Measurements from ENCODE around the gene HAUS8. TPM values are rescaled to one million over a fixed set of nuclear protein-coding genes. Genes with fewer than 3 reads are reported as not detected.

Gene HAUS8
- total and polyA plus RNA-seq, 10 of the 15 experiments (the other 5 are each of a cell fraction or from before 2014, with no cell fraction given): 22.7 to 43.9 (median 34.4) TPM

DNA sequence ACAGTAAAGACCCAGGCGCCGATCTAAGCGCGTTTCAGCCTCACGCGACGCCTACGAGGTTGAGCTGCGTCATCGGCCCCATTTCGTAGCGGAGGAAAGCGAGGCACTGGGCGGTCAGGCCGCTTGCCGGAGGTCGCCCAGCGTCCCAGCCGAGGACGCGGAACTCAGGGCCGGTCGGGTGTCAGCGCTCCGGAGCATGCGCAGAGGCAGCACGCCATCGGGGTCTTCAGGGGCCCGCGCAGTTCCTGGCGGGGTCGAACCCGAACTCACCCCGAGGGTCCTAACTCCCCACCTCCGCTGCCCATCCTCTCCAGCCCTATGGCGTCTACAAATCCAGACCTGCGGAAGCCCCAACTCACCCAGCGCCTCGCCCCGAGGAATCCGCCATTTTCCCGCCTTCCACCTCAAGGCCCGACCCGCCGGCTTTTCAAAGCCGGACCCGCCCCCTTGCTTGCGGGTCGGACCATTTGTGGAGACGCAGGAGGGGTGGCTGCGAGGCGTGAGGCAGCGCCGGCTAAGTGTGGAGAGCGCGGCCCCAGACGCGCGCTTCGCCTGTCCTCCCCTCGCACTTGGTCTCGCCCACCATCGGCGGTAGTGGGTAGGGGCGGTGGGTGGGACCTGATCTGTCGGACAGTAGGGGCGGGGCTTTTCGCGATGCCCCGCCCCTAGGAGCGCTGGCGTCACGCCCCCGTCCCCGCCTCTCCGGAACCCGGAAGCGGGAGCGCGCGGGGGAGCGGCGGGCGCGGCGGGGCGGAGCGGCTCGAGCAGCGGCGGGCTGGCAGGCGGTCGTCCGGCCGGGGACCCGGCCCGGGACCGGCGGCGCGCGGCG lies at the start of gene HAUS8, which contains the start of gene MYO9B (continued):
- TF ChIP-seq PAX8 (IDR thresholded peaks at IDR 0.05) (no peak), ZNF24 (IDR thresholded peaks at IDR 0.05) (no peak), NKRF (conservative IDR thresholded peaks at IDR 0.05) (peak; percentile 99), RB1 (IDR thresholded peaks at IDR 0.05; ENCODE audit: borderline replicate concordance) (peak; percentile 100), POLR2AphosphoS5 (IDR thresholded peaks at IDR 0.05; ENCODE audit: low read length) (peak; percentile 81), NFIC (IDR thresholded peaks at IDR 0.05; ENCODE audit: low read depth, low read length) (no peak), NR2F1 (conservative IDR thresholded peaks at IDR 0.05) (no peak; the same call in 1 of the 2 replicates), RAD21 (IDR thresholded peaks at IDR 0.05; ENCODE audit: insufficient read depth, low read depth, low read length) (no peak), SRF (IDR thresholded peaks at IDR 0.05; ENCODE audit: low read depth in 2 of 2, low read length in 2 of 2) (no peak), MXI1 (IDR thresholded peaks at IDR 0.05; ENCODE audit: low read depth, low read length) (peak; percentile 91), POLR2AphosphoS2 (IDR thresholded peaks at IDR 0.05; ENCODE audit: low read depth, low read length) (peak; percentile 76; the same call in 1 of the 2 replicates), NFXL1 (IDR thresholded peaks at IDR 0.05; ENCODE audit: borderline replicate concordance) (no peak), YBX1 (IDR thresholded peaks at IDR 0.05) (no peak), MEF2B (IDR thresholded peaks at IDR 0.05; ENCODE audit: partially characterized antibody, poor library complexity, severe bottlenecking) (no peak), NRF1 (conservative IDR thresholded peaks at IDR 0.05; ENCODE audit: low read depth, low read length) (peak; percentile 82), JUND (IDR thresholded peaks at IDR 0.05; ENCODE audit: low read depth, low read length) (peak; percentile 100), RCOR1 (conservative IDR thresholded peaks at IDR 0.05; ENCODE audit: low read depth, low read length) (no peak), PBX3 (IDR thresholded peaks at IDR 0.05; ENCODE audit: insufficient replicate concordance, low read depth, low read length) (peak; percentile 11)
- TF ChIP-seq, protein P1, sequence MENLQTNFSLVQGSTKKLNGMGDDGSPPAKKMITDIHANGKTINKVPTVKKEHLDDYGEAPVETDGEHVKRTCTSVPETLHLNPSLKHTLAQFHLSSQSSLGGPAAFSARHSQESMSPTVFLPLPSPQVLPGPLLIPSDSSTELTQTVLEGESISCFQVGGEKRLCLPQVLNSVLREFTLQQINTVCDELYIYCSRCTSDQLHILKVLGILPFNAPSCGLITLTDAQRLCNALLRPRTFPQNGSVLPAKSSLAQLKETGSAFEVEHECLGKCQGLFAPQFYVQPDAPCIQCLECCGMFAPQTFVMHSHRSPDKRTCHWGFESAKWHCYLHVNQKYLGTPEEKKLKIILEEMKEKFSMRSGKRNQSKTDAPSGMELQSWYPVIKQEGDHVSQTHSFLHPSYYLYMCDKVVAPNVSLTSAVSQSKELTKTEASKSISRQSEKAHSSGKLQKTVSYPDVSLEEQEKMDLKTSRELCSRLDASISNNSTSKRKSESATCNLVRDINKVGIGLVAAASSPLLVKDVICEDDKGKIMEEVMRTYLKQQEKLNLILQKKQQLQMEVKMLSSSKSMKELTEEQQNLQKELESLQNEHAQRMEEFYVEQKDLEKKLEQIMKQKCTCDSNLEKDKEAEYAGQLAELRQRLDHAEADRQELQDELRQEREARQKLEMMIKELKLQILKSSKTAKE (IDR thresholded peaks at IDR 0.05; ENCODE audit: low read depth, poor library complexity, severe bottlenecking): peak; percentile 58
- TF ChIP-seq, protein P2, sequence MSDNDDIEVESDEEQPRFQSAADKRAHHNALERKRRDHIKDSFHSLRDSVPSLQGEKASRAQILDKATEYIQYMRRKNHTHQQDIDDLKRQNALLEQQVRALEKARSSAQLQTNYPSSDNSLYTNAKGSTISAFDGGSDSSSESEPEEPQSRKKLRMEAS (IDR thresholded peaks at IDR 0.05; ENCODE audit: low read depth, low read length): peak; percentile 92
- TF ChIP-seq, protein P3, sequence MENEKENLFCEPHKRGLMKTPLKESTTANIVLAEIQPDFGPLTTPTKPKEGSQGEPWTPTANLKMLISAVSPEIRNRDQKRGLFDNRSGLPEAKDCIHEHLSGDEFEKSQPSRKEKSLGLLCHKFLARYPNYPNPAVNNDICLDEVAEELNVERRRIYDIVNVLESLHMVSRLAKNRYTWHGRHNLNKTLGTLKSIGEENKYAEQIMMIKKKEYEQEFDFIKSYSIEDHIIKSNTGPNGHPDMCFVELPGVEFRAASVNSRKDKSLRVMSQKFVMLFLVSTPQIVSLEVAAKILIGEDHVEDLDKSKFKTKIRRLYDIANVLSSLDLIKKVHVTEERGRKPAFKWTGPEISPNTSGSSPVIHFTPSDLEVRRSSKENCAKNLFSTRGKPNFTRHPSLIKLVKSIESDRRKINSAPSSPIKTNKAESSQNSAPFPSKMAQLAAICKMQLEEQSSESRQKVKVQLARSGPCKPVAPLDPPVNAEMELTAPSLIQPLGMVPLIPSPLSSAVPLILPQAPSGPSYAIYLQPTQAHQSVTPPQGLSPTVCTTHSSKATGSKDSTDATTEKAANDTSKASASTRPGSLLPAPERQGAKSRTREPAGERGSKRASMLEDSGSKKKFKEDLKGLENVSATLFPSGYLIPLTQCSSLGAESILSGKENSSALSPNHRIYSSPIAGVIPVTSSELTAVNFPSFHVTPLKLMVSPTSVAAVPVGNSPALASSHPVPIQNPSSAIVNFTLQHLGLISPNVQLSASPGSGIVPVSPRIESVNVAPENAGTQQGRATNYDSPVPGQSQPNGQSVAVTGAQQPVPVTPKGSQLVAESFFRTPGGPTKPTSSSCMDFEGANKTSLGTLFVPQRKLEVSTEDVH (IDR thresholded peaks at IDR 0.05; ENCODE audit: low read depth, partially characterized antibody): peak; percentile 95
